Measurements from ENCODE around the gene MAGEC1. TPM values are rescaled to one million over a fixed set of nuclear protein-coding genes. Genes with fewer than 3 reads are reported as not detected.
"Not testable (repeated sequence)": the region's sequence is repeated elsewhere in the genome, so short reads cannot be mapped to it uniquely, and the experiment has no call there.

The MAGEC1 gene, protein sequence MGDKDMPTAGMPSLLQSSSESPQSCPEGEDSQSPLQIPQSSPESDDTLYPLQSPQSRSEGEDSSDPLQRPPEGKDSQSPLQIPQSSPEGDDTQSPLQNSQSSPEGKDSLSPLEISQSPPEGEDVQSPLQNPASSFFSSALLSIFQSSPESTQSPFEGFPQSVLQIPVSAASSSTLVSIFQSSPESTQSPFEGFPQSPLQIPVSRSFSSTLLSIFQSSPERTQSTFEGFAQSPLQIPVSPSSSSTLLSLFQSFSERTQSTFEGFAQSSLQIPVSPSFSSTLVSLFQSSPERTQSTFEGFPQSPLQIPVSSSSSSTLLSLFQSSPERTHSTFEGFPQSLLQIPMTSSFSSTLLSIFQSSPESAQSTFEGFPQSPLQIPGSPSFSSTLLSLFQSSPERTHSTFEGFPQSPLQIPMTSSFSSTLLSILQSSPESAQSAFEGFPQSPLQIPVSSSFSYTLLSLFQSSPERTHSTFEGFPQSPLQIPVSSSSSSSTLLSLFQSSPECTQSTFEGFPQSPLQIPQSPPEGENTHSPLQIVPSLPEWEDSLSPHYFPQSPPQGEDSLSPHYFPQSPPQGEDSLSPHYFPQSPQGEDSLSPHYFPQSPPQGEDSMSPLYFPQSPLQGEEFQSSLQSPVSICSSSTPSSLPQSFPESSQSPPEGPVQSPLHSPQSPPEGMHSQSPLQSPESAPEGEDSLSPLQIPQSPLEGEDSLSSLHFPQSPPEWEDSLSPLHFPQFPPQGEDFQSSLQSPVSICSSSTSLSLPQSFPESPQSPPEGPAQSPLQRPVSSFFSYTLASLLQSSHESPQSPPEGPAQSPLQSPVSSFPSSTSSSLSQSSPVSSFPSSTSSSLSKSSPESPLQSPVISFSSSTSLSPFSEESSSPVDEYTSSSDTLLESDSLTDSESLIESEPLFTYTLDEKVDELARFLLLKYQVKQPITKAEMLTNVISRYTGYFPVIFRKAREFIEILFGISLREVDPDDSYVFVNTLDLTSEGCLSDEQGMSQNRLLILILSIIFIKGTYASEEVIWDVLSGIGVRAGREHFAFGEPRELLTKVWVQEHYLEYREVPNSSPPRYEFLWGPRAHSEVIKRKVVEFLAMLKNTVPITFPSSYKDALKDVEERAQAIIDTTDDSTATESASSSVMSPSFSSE
- total RNA-seq = not detected
- long read RNA-seq = 0 reads

DNA sequence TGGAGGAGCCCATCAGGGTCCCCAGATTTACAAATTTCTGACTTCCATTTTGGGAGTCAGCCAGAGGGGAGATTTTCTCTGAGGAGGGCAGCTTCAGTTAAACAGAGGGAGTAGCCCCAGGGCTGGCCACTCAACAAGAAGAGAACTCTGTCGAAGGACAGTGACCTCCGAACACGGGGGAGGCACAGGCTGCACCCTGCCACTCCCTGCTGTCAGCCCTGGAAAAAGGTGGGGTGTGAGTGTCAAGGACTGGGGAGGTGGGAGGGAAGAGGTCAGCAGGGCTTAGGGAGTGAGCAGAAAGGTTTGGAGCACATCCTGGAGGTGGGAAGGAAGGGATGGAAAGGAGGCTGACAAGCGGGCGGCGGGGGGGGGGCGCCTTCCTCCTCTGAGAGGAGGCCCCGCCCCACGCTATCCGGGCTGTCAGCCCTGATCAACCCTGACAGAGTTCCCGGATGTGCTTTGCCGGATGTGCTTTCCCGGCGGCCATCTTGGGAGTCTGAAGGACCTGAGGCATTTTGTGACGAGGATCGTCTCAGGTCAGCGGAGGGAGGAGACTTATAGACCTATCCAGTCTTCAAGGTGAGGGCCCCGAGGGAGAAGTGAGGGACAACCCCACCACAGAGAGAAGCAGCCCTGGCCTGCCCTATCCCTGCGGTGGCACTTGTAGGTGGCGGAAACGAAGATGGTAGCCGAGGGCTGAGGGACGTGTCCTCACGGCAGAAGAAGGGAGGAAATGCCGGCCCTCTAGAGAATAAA, at the start of gene MAGEC1:
MAGEC1 (plus strand) TSS at position 495 of the 756 bp plus-strand sequence. CDS start 1,179 bp downstream, outside the sequence.
- H3K9me3 ChIP-seq (replicated peaks) = no peaks in the 10 kb centered on the region
- no peak within 1 kb of the TSS for H3K27ac ChIP-seq (replicated peaks)
- TF ChIP-seq CTCF (IDR thresholded peaks at IDR 0.05; ENCODE audit: borderline replicate concordance) = no peak
- H3K4me3 ChIP-seq = no peak within 1 kb of the TSS
- intact Hi-C loops (cut with micrococcal nuclease) = no loop called here
- no peaks in the 10 kb centered on the region for H3K27me3 ChIP-seq (ENCODE audit: low read depth)
- H3K4me1 ChIP-seq = no peaks in the 10 kb centered on the region
- H3K36me3 ChIP-seq = no peaks in the 10 kb centered on the region
- DNase-seq = no peak

DNA sequence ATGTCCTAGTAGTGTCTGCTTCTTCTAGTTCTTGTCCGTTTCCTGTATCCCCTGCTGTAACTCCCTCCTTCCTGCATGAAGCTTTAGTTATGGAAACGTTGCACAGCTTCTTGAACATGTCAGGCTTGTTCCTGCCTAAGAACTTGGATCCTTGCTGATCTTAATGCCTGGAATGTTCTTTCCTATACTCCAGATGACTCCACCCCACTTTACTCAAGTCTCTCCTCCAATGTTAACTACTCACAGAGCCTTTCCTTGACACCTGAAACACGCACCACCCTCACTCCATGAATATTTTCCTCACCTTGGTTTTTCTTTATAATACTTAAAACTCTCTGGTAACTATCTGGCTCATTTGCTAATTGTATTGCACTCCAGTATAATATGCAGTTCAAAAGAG, 46.2 kb upstream of the MAGEC1 start:
- no peaks in the 10 kb centered on the region for H3K27me3 ChIP-seq (ENCODE audit: low read depth)
- intact Hi-C loops (cut with micrococcal nuclease) = no loop called here
- no peak for DNase-seq
- H3K4me1 ChIP-seq = no peaks in the 10 kb centered on the region
- H3K9me3 ChIP-seq (replicated peaks) = no peaks in the 10 kb centered on the region
- H3K36me3 ChIP-seq = no peaks in the 10 kb centered on the region
- TF ChIP-seq CTCF (IDR thresholded peaks at IDR 0.05; ENCODE audit: borderline replicate concordance) = no peak
- H3K27ac ChIP-seq (replicated peaks) = no peak overlapping the region
- H3K4me3 ChIP-seq = no peak overlapping the region

DNA sequence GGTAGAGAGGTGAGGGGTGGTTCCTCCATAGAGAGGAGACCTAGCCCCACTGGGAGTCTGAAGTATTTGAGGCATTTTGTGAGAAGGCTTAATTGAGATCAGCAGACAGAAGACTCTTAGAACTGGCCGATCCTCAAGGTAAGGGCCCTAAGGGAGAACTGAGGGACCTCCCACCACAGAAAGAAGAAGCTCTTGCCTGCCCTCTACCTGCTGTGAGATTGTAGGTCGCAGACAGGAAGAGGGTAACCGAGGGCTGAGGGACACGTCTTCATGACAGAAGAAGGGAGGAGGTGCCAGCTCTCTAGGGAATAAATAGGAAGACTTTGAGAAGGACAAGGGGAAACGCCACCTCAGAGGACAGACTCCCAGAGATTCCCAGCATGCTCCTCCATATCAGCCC, 24.1 kb upstream of the MAGEC1 start:
- no peak for TF ChIP-seq CTCF (IDR thresholded peaks at IDR 0.05; ENCODE audit: borderline replicate concordance)
- no peaks in the 10 kb centered on the region for H3K9me3 ChIP-seq (replicated peaks)
- H3K4me1 ChIP-seq = no peaks in the 10 kb centered on the region
- intact Hi-C loops (cut with micrococcal nuclease) = no loop called here
- no peaks in the 10 kb centered on the region for H3K27me3 ChIP-seq (ENCODE audit: low read depth)
- DNase-seq = no peak
- no peak overlapping the region for H3K4me3 ChIP-seq
- H3K27ac ChIP-seq (replicated peaks) = no peak overlapping the region
- H3K36me3 ChIP-seq = no peaks in the 10 kb centered on the region

DNA sequence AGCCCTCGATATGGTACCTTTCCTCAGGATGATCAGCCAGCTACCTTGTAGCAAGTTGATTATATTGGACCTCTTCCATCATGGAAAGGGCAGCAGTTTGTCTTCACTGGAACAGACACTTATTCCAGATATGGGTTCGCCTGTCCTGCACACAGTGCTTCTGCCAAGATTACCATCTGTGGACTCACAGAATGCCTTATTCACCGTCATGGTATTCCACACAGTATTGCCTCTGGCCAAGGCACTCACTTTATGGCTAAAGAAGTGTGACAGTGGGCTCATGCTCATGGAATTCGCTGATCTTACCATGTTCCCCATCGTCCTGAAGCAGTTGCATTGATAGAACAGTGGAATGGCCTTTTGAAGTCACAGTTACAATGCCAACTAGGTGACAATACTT, 14.9 kb upstream of the MAGEC1 start:
- intact Hi-C loops (cut with micrococcal nuclease); H3K27me3 ChIP-seq (ENCODE audit: low read depth); H3K36me3 ChIP-seq; H3K9me3 ChIP-seq (replicated peaks); H3K27ac ChIP-seq (replicated peaks); DNase-seq; H3K4me3 ChIP-seq; H3K4me1 ChIP-seq: not testable (repeated sequence)

DNA sequence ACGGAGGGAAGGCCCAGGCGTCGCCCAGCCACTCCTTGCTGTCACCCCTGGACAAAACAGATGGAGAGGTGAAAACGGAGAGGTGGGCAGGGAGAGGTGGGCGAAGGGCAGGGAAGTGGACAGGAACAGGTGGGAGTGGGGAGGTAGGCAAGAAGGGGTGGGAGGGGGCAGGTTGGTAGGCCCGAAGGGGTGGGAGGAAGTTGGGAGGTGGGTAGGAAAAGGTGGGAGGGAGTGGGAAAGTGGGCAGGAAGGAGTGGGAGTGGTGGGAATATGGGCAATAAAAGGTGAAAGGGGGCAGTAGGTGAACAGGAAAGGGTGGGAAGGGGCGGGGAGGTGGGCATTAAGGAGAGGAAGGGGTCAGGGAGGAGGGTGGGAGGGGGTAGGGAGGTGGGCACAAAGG, 9.0 kb upstream of the MAGEC1 start:
- no peak overlapping the region for H3K4me3 ChIP-seq
- H3K36me3 ChIP-seq = no peaks in the 10 kb centered on the region
- no peaks in the 10 kb centered on the region for H3K27me3 ChIP-seq (ENCODE audit: low read depth)
- no peak for DNase-seq
- intact Hi-C loops (cut with micrococcal nuclease) = no loop called here
- no peaks in the 10 kb centered on the region for H3K9me3 ChIP-seq (replicated peaks)
- H3K4me1 ChIP-seq = no peaks in the 10 kb centered on the region
- no peak overlapping the region for H3K27ac ChIP-seq (replicated peaks)
- TF ChIP-seq CTCF (IDR thresholded peaks at IDR 0.05; ENCODE audit: borderline replicate concordance) = no peak

Data from left ventricle myocardium inferior (tissue), 1 donor.